Mesendoderm (in vitro differentiated cells): ENCODE results near the gene SLC7A9.
"Not testable (repeated sequence)": the region's sequence is repeated elsewhere in the genome, so short reads cannot be mapped to it uniquely, and the experiment has no call there.

ENCODE experiments used
- DNase-seq: peaks from one replicate; pipeline ENCODE4 v3.0.0; 2013
- H2AK5ac ChIP-seq: 2 replicates; pipeline ENCODE4 v1.6.1; 2013; ENCODE audit warnings: low read length, inconsistent platforms
- H2BK120ac ChIP-seq: 2 replicates; pipeline ENCODE4 v1.6.1; 2013; ENCODE audit warnings: low read depth, mild to moderate bottlenecking, low read length, moderate library complexity, mixed read lengths
- H2BK15ac ChIP-seq: replicated peaks from 2 replicates; pipeline ENCODE4 v1.6.1; 2013; ENCODE audit warnings: low read depth, mild to moderate bottlenecking, moderate library complexity
- H2BK5ac ChIP-seq: 2 replicates; pipeline ENCODE4 v1.6.1; 2013; ENCODE audit warnings: low read length, inconsistent platforms
- H3K18ac ChIP-seq: 2 replicates; pipeline ENCODE4 v1.6.1; 2013; ENCODE audit warnings: mild to moderate bottlenecking, low read length, mixed read lengths
- H3K23ac ChIP-seq: one replicate; pipeline ENCODE4 v1.6.1; 2013; ENCODE audit warnings: low read length
- H3K27ac ChIP-seq: 2 replicates; pipeline ENCODE4 v1.5.1; 2013; ENCODE audit warnings: low read depth, mild to moderate bottlenecking, inconsistent platforms, low read length, moderate library complexity
- H3K27me3 ChIP-seq: 2 replicates; pipeline ENCODE4 v1.6.1; 2013; ENCODE audit warnings: low read length, control low read depth, mild to moderate bottlenecking, inconsistent platforms; ENCODE audit not compliant: insufficient read depth, poor library complexity
- H3K36me3 ChIP-seq: 2 replicates; pipeline ENCODE4 v1.6.1; 2013; ENCODE audit warnings: low read length, inconsistent platforms; ENCODE audit not compliant: control insufficient read depth, insufficient read depth
- H3K4ac ChIP-seq: one replicate; pipeline ENCODE4 v1.6.1; 2013; ENCODE audit warnings: low read depth, mild to moderate bottlenecking, low read length, moderate library complexity
- H3K4me1 ChIP-seq: 2 replicates; pipeline ENCODE4 v1.6.1; 2013; ENCODE audit warnings: low read depth, low read length, inconsistent platforms; ENCODE audit not compliant: control insufficient read depth
- H3K4me2 ChIP-seq: 2 replicates; pipeline ENCODE4 v1.6.1; 2013; ENCODE audit warnings: low read length
- H3K4me3 ChIP-seq: 2 replicates; pipeline ENCODE4 v1.5.1; 2013; ENCODE audit warnings: mild to moderate bottlenecking, low read length
- H3K56ac ChIP-seq: one replicate; pipeline ENCODE4 v1.6.1; 2013; ENCODE audit warnings: low read length
- H3K79me1 ChIP-seq: 2 replicates; pipeline ENCODE4 v1.6.1; 2013; ENCODE audit warnings: low read length, inconsistent platforms
- H3K79me2 ChIP-seq: 2 replicates; pipeline ENCODE4 v1.6.1; 2013; ENCODE audit warnings: mild to moderate bottlenecking, low read length; ENCODE audit not compliant: control insufficient read depth, insufficient read depth
- H3K9ac ChIP-seq: 2 replicates; pipeline ENCODE4 v1.6.1; 2013; ENCODE audit warnings: low read length, inconsistent platforms
- H4K5ac ChIP-seq: one replicate; pipeline ENCODE4 v1.6.1; 2013; ENCODE audit warnings: low read length
- H4K8ac ChIP-seq: one replicate; pipeline ENCODE4 v1.6.1; 2013; ENCODE audit warnings: low read depth, mild to moderate bottlenecking, control low read depth, low read length, moderate library complexity
- WGBS: extraction: QIAGEN DNeasy Blood & Tissue Kit; methylation state at CpG from one replicate; pipeline ENCODE4 v1.1.7; 2013; ENCODE audit warnings: low lambda C conversion rate, missing lambda C conversion rate; ENCODE audit not compliant: insufficient coverage; ENCODE audit errors: extremely low coverage; 5-methylcytosine and 5-hydroxymethylcytosine counted together

Gene SLC7A9

DNA sequence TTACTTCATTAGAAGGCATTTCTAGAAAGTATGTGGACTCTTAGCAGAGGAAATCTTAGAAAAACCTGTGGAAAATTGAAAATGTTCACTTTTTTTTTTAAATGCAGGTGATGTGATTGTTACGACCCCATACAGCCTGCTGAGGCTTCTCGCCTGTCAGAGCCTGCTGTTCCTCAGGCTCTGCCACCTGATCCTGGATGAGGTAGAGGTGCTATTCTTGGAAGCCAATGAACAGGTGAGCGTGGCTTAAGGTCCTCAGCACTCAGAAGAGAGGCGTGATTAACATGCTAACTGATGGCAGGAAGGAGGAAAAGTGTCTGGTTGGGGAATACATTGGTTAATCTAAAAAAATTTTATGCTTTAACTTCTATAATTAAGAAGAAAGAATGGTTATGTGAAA lies 71.4 kb downstream of the SLC7A9 start:
- no peak overlapping the region for H2BK15ac ChIP-seq
- no peaks in the 10 kb centered on the region for H3K4me1 ChIP-seq
- no peak overlapping the region for H3K4me3 ChIP-seq
- no peak overlapping the region for H2BK120ac ChIP-seq
- no peak overlapping the region for H2BK5ac ChIP-seq
- no peak overlapping the region for H2AK5ac ChIP-seq
- no peak overlapping the region for H3K23ac ChIP-seq
- whole genome bisulfite sequencing = no CpG with 5 or more reads among the region's 4 CpGs
- no peaks in the 10 kb centered on the region for H3K27me3 ChIP-seq
- H3K9ac ChIP-seq = no peak overlapping the region
- H4K8ac ChIP-seq = no peak overlapping the region
- no peak overlapping the region for H3K27ac ChIP-seq
- H3K4me2 ChIP-seq = no peak overlapping the region
- no peak overlapping the region for H3K56ac ChIP-seq
- no peak overlapping the region for H3K18ac ChIP-seq
- H4K5ac ChIP-seq = no peak overlapping the region
- H3K79me1 ChIP-seq = no peaks in the 10 kb centered on the region
- H3K4ac ChIP-seq = no peak overlapping the region
- DNase-seq = no peak
- H3K36me3 ChIP-seq = no peaks in the 10 kb centered on the region
- no peaks in the 10 kb centered on the region for H3K79me2 ChIP-seq

DNA sequence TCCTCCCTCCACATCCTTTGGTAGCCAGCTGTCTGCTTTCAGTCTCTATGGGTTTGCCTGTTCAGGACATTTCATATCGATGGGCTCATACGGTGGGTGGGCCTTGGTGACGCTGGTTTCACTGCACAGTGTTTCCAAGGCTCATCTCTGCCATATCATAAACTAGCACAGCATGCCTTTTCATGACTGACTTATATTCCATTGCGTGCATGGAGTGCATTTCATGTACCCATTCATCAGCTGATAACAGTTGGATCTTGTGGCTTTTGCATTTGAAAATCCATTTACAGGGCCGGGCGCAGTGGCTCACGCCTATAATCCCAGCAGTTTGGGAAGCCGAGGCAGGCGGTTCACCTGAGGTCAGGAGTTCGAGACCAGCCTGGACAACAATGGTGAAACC lies 80.1 kb downstream of the SLC7A9 start:
- H3K4me1 ChIP-seq = no peaks in the 10 kb centered on the region
- no peaks in the 10 kb centered on the region for H3K27me3 ChIP-seq
- H2BK120ac ChIP-seq = no peak overlapping the region
- no peaks in the 10 kb centered on the region for H3K79me1 ChIP-seq
- no peaks in the 10 kb centered on the region for H3K36me3 ChIP-seq
- no peak overlapping the region for H3K9ac ChIP-seq
- H3K18ac ChIP-seq = no peak overlapping the region
- H4K5ac ChIP-seq = no peak overlapping the region
- no peaks in the 10 kb centered on the region for H3K79me2 ChIP-seq
- H4K8ac ChIP-seq = no peak overlapping the region
- H2BK5ac ChIP-seq = no peak overlapping the region
- no peak overlapping the region for H2AK5ac ChIP-seq
- H2BK15ac ChIP-seq = no peak overlapping the region
- H3K27ac ChIP-seq = no peak overlapping the region
- no peak overlapping the region for H3K56ac ChIP-seq
- no peak overlapping the region for H3K4ac ChIP-seq
- no peak overlapping the region for H3K4me3 ChIP-seq
- H3K4me2 ChIP-seq = no peak overlapping the region
- WGBS = no CpG with 5 or more reads among the region's 10 CpGs
- no peak for DNase-seq
- no peak overlapping the region for H3K23ac ChIP-seq

- H2BK120ac ChIP-seq, H4K5ac ChIP-seq, H3K79me2 ChIP-seq, H3K79me1 ChIP-seq, H3K27me3 ChIP-seq, H2BK15ac ChIP-seq, H3K4me2 ChIP-seq, H2AK5ac ChIP-seq, H2BK5ac ChIP-seq, H3K4ac ChIP-seq, H3K4me3 ChIP-seq, H3K27ac ChIP-seq, H4K8ac ChIP-seq, H3K23ac ChIP-seq, H3K18ac ChIP-seq, H3K4me1 ChIP-seq, H3K9ac ChIP-seq, DNase-seq, H3K36me3 ChIP-seq: not testable (repeated sequence)
- peak overlapping the region; percentile 76 for H3K56ac ChIP-seq
- WGBS = no CpG with 5 or more reads among the region's 5 CpGs
Observed at GRCh38 chr19:32787895-32788294, 81.7 kb downstream of the SLC7A9 start.

DNA sequence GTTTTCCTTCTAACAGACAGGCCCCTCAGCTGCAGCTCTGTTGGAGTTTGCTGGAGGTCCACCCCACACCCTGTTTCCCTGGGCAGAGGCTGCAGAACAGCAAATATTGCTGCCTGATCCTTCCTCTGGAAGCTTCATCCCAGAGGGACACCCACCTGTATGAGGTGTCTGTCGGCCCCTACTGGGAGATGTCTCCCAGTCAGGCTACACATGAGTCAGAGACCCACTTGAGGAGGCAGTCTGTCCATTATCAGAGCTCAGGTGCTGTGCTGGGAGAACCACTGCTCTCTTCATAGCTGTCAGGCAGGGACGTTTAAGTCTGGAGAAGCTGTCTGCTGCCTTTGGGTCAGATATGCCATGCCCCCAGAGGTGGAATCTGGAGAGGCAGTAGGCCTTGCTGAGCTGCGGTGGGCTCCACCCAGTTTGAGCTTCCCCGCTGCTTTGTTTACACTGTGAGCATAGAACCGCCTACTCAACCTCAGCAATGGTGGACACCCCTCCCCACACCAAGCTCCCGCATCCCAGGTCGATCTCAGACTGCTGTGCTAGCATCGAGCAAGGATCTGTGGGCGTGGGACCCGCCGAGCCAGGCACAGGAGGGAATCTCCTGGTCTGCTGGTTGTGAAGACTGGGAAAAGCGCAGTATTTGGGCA lies 82.3 kb downstream of the SLC7A9 start:
- H3K79me1 ChIP-seq, H3K18ac ChIP-seq, H2AK5ac ChIP-seq, H4K8ac ChIP-seq, H2BK120ac ChIP-seq, H3K79me2 ChIP-seq, H3K36me3 ChIP-seq, H4K5ac ChIP-seq, H3K9ac ChIP-seq, H3K23ac ChIP-seq, H2BK15ac ChIP-seq, H3K4ac ChIP-seq, H3K4me1 ChIP-seq, H2BK5ac ChIP-seq, H3K4me2 ChIP-seq, H3K4me3 ChIP-seq, H3K27me3 ChIP-seq, H3K27ac ChIP-seq: not testable (repeated sequence)
- H3K56ac ChIP-seq = peak overlapping the region; percentile 76
- DNase-seq = peak; percentile 76
- no CpG with 5 or more reads among the region's 12 CpGs for WGBS

DNA sequence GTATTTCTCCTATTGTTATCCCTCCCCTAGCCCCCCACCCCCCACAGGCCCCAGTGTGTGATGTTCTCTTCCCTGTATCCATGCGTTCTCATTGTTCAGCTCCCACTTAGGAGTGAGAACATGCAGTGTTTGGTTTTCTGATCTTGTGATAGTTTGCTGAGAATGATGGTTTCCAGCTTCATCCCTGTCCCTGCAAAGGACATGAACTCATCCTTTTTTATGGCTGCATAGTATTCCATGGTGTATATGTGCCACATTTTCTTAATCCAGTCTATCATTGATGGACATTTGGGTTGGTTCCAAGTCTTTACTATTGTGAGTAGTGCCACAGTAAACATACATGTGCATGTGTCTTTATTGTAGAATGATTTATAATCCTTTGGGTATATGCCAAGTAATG lies 87.5 kb downstream of the SLC7A9 start:
- not testable (repeated sequence) for H3K36me3 ChIP-seq, H2BK15ac ChIP-seq, H3K4me1 ChIP-seq, H3K27me3 ChIP-seq, H4K8ac ChIP-seq, H4K5ac ChIP-seq, H3K27ac ChIP-seq, H3K79me1 ChIP-seq, H3K4me2 ChIP-seq, H2AK5ac ChIP-seq, H3K56ac ChIP-seq, H2BK120ac ChIP-seq, DNase-seq, H2BK5ac ChIP-seq, H3K79me2 ChIP-seq, H3K4me3 ChIP-seq, H3K9ac ChIP-seq, H3K4ac ChIP-seq, H3K18ac ChIP-seq, H3K23ac ChIP-seq
- WGBS = no CpG with 5 or more reads among the region's 1 CpG

- Histone ChIP-seq H3K79me1 (no peaks in the 10 kb centered on the region), H4K8ac (no peak overlapping the region), H3K23ac (no peak overlapping the region), H2BK5ac (no peak overlapping the region), H3K36me3 (no peaks in the 10 kb centered on the region), H3K9ac (no peak overlapping the region), H4K5ac (no peak overlapping the region), H3K56ac (no peak overlapping the region), H2BK15ac (no peak overlapping the region), H2BK120ac (no peak overlapping the region), H2AK5ac (no peak overlapping the region), H3K27ac (no peak overlapping the region), H3K4me2 (no peak overlapping the region), H3K27me3 (no peaks in the 10 kb centered on the region), H3K4ac (no peak overlapping the region), H3K4me1 (no peaks in the 10 kb centered on the region), H3K79me2 (no peaks in the 10 kb centered on the region), H3K18ac (no peak overlapping the region), H3K4me3 (no peak overlapping the region)
- no CpG with 5 or more reads among the region's 2 CpGs for WGBS
- DNase-seq = no peak
Observed at GRCh38 chr19:32781280-32781679, 88.3 kb downstream of the SLC7A9 start.
